Caco-2 (cell line): Measurements from ENCODE around the gene STK32C. TPM values are rescaled to one million over a fixed set of nuclear protein-coding genes. Genes with fewer than 3 reads are reported as not detected.

Experiments
- BruUV-seq: library from RNA; stranded (reverse); fragments of 400-500 nt; replicated peaks from 2 replicates; lab custom pipeline; 2021; lab: Mats Ljungman, UMichigan
- CTCF ChIA-PET: fragments of 300-600 bp; sonication (Branson Sonifier 250); formaldehyde crosslinking; loops from one replicate; lab custom pipeline; 2022; ENCODE audit warnings: antibody characterized with exemption; lab: Charles Lee
- POLR2A ChIA-PET: fragments of 300-600 bp; sonication (Branson Sonifier 250); formaldehyde crosslinking; loops from one replicate; lab custom pipeline; 2022; ENCODE audit warnings: antibody characterized with exemption; lab: Charles Lee
- DNase-seq, 2 experiments: peaks; one replicate each; pipeline versions ENCODE4 v3.0.0 to v3.0.0-alpha.2; 2020 to 2022
- H3K27me3 ChIP-seq: replicated peaks from 2 replicates; pipeline ENCODE4 v1.6.0; 2011; ENCODE audit warnings: low read length; ENCODE audit not compliant: control insufficient read depth, insufficient read depth
- H3K36me3 ChIP-seq: 2 replicates; pipeline ENCODE4 v1.5.1; 2011; ENCODE audit warnings: low read length; ENCODE audit not compliant: control insufficient read depth, insufficient read depth
- H3K4me1 ChIP-seq: fragments of 250-450 bp; sonication (Bioruptor Pico); 2 replicates; pipeline ENCODE4 v1.5.1; 2020; ENCODE audit warnings: mild to moderate bottlenecking
- H3K4me3 ChIP-seq: 2 replicates; pipeline ENCODE4 v1.5.1; 2011; ENCODE audit warnings: low read depth, mild to moderate bottlenecking, control low read depth, low read length
- H3K9me3 ChIP-seq: fragments of 250-450 bp; sonication (Bioruptor Pico); 2 replicates; pipeline ENCODE4 v1.5.1; 2020; ENCODE audit warnings: mild to moderate bottlenecking, moderate library complexity
- H3K27ac Mint-ChIP-seq: one replicate; pipeline ENCODE4 v1.8.0; 2022; ENCODE audit warnings: mixed read lengths; ENCODE audit not compliant: unreplicated experiment
- H3K27me3 Mint-ChIP-seq: one replicate; pipeline ENCODE4 v1.8.0; 2022; ENCODE audit warnings: mixed read lengths; ENCODE audit not compliant: insufficient read depth, unreplicated experiment
- H3K36me3 Mint-ChIP-seq: one replicate; pipeline ENCODE4 v1.8.0; 2022; ENCODE audit warnings: mild to moderate bottlenecking, mixed read lengths; ENCODE audit not compliant: insufficient read depth, unreplicated experiment
- H3K4me1 Mint-ChIP-seq: one replicate; pipeline ENCODE4 v1.8.0; 2022; ENCODE audit warnings: low read depth, mixed read lengths; ENCODE audit not compliant: unreplicated experiment
- H3K4me3 Mint-ChIP-seq: one replicate; pipeline ENCODE4 v1.8.0; 2022; ENCODE audit warnings: mild to moderate bottlenecking, moderate library complexity, mixed read lengths; ENCODE audit not compliant: unreplicated experiment
- H3K9me3 Mint-ChIP-seq: one replicate; pipeline ENCODE4 v1.8.0; 2022; ENCODE audit warnings: mixed read lengths; ENCODE audit not compliant: unreplicated experiment
- CTCF ChIP-seq, 2 experiments: fragments of 200-600 bp in 1 of 2; IDR thresholded peaks; 1 replicate in 1 of 2; 2 replicates in 1 of 2; pipeline versions ENCODE4 v1.5.1 to v1.8.0; 2011 to 2022; ENCODE audit warnings: antibody characterized with exemption in 1 of 2, control low read depth in 1 of 2, inconsistent platforms in 1 of 2, low read depth in 1 of 2, low read length in 1 of 2, mild to moderate bottlenecking in 1 of 2, moderate library complexity in 1 of 2; ENCODE audit not compliant: insufficient read depth in 1 of 2, severe bottlenecking in 1 of 2, unreplicated experiment in 1 of 2
- intact Hi-C: fragments of 100-400 bp; cut with micrococcal nuclease; formaldehyde crosslinking; loops from one replicate; pipeline ENCODE4 v1.10.0; 2022; ENCODE audit not compliant: unreplicated experiment
- total RNA-seq: library from RNA; stranded (reverse); gene quantifications from 2 replicates; pipeline ENCODE4 v1.2.3, GENCODE V29; 2022

Gene STK32C
- total RNA-seq, 1 experiment from 2014 or later = 13.3 TPM

GRCh38 chr10:132328738-132329137 is 21.0 kb upstream of the STK32C start:
- no peak for DNase-seq
- Histone ChIP-seq H3K36me3 (no peaks in the 10 kb centered on the region), H3K4me1 (peaks cover 16% of the 10 kb centered on the region; the same call in 1 of the 2 replicates), H3K9me3 (no peaks in the 10 kb centered on the region), H3K27me3 (no peaks in the 10 kb centered on the region), H3K4me3 (no peak overlapping the region)
- peaks cover 14% of the 10 kb centered on the region for H3K4me1 Mint-ChIP-seq
- TF ChIP-seq CTCF (IDR thresholded peaks at IDR 0.05; ENCODE audit: insufficient read depth in 1 of 2, low read depth in 1 of 2, low read length in 1 of 2, severe bottlenecking in 1 of 2, unreplicated experiment in 1 of 2) = no peak
- no TSS peak for BruUV-seq
- POLR2A ChIA-PET = no interaction called here
- intact Hi-C loops = no loop called here
- H3K9me3 Mint-ChIP-seq = no peaks in the 10 kb centered on the region
- CTCF ChIA-PET = no interaction called here
- no peaks in the 10 kb centered on the region for H3K27me3 Mint-ChIP-seq
- H3K27ac Mint-ChIP-seq = no peak overlapping the region
- peaks cover 46% of the 10 kb centered on the region for H3K36me3 Mint-ChIP-seq
- H3K4me3 Mint-ChIP-seq = no peak overlapping the region

GRCh38 chr10:132328106-132328505 is 20.4 kb upstream of the STK32C start:
- Mint-ChIP-seq H3K36me3 (peaks cover 42% of the 10 kb centered on the region), H3K27ac (no peak overlapping the region), H3K9me3 (no peaks in the 10 kb centered on the region), H3K27me3 (no peaks in the 10 kb centered on the region), H3K4me1 (peaks cover 14% of the 10 kb centered on the region), H3K4me3 (no peak overlapping the region)
- TF ChIP-seq CTCF (IDR thresholded peaks at IDR 0.05; ENCODE audit: insufficient read depth in 1 of 2, low read depth in 1 of 2, low read length in 1 of 2, severe bottlenecking in 1 of 2, unreplicated experiment in 1 of 2) = no peak
- CTCF ChIA-PET = no interaction called here
- Histone ChIP-seq H3K4me1 (peaks cover 16% of the 10 kb centered on the region; the same call in 1 of the 2 replicates), H3K9me3 (no peaks in the 10 kb centered on the region), H3K36me3 (no peaks in the 10 kb centered on the region), H3K27me3 (no peaks in the 10 kb centered on the region), H3K4me3 (no peak overlapping the region)
- POLR2A ChIA-PET = no interaction called here
- intact Hi-C loops = no loop called here
- no TSS peak for BruUV-seq
- no peak for DNase-seq

GRCh38 chr10:132326925-132327324 is 19.2 kb upstream of the STK32C start:
- intact Hi-C loops = no loop called here
- ChIA-PET POLR2A (no interaction called here), CTCF (no interaction called here)
- Histone ChIP-seq H3K27me3 (no peaks in the 10 kb centered on the region), H3K4me1 (peaks cover 16% of the 10 kb centered on the region; the same call in 1 of the 2 replicates), H3K36me3 (no peaks in the 10 kb centered on the region), H3K4me3 (no peak overlapping the region), H3K9me3 (no peaks in the 10 kb centered on the region)
- TF ChIP-seq CTCF (IDR thresholded peaks at IDR 0.05; ENCODE audit: insufficient read depth in 1 of 2, low read depth in 1 of 2, low read length in 1 of 2, severe bottlenecking in 1 of 2, unreplicated experiment in 1 of 2) = no peak
- H3K27ac Mint-ChIP-seq = no peak overlapping the region
- no TSS peak for BruUV-seq
- H3K4me1 Mint-ChIP-seq = peaks cover 14% of the 10 kb centered on the region
- no peaks in the 10 kb centered on the region for H3K9me3 Mint-ChIP-seq
- no peak overlapping the region for H3K4me3 Mint-ChIP-seq
- H3K27me3 Mint-ChIP-seq = no peaks in the 10 kb centered on the region
- peaks cover 33% of the 10 kb centered on the region for H3K36me3 Mint-ChIP-seq
- no peak for DNase-seq
